Cardiac fibroblast (primary cell): ENCODE data around the gene TENM4.
"Not testable (repeated sequence)": the region's sequence is repeated elsewhere in the genome, so short reads cannot be mapped to it uniquely, and the experiment has no call there.

Experiments used
- DNase-seq, 2 donors: peaks; one replicate each; pipeline versions ENCODE4 v3.0.0 to v3.0.0-alpha.2; 2010; ENCODE audit warnings: low read depth in 2 of 2
- H3K4me3 ChIP-seq, 2 donors: replicated peaks in 1 of 2; 1 replicate in 1 of 2; 2 replicates in 1 of 2; pipeline ENCODE4 v1.5.1; 2011; ENCODE audit warnings: low read depth in 2 of 2, low read length in 2 of 2, mild to moderate bottlenecking in 2 of 2, moderate library complexity in 1 of 2
- TF ChIP-seq, protein P1 (sequence below): IDR thresholded peaks from one replicate; pipeline ENCODE4 v1.5.1; 2011; ENCODE audit warnings: low read depth, mild to moderate bottlenecking, low read length, inconsistent platforms

The TENM4 gene

DNA sequence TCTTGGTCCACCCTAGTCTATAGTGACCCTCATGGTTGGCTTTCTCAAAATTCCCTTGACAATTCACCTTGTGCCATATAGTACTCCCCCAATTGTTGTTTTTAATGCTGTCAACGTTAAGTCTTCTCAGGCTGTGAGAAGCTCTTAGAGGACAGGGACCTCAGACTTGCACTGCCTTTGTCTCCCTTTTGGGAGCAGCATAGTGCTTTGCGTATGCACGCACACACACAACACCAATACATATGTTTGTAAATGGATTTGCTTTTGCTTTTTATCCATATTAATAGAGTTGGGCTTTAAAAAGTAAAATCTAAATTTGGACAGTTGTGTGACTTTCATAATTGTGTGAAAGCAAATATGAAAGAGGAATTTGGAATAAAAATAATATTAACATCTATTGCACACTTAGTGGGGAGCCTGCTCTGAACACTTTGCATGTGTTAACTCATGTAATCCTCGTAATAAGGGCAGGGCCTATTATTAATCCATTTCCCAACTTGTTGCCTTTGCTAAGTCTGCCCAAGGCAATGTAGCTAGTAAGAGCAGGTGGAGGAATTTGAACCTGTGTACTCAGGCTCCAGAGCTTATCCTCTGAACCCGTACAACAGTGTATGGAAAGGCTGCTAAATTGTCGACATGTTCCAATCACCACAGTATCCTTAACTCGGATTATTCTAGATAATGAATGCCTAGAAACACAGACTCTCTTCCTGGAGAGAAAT is 608.4 kb downstream of the TENM4 start:
- DNase-seq: peak in 1 of 2 donors; percentile 28
- TF ChIP-seq, protein P1, sequence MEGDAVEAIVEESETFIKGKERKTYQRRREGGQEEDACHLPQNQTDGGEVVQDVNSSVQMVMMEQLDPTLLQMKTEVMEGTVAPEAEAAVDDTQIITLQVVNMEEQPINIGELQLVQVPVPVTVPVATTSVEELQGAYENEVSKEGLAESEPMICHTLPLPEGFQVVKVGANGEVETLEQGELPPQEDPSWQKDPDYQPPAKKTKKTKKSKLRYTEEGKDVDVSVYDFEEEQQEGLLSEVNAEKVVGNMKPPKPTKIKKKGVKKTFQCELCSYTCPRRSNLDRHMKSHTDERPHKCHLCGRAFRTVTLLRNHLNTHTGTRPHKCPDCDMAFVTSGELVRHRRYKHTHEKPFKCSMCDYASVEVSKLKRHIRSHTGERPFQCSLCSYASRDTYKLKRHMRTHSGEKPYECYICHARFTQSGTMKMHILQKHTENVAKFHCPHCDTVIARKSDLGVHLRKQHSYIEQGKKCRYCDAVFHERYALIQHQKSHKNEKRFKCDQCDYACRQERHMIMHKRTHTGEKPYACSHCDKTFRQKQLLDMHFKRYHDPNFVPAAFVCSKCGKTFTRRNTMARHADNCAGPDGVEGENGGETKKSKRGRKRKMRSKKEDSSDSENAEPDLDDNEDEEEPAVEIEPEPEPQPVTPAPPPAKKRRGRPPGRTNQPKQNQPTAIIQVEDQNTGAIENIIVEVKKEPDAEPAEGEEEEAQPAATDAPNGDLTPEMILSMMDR: no peak
- no peak overlapping the region for H3K4me3 ChIP-seq

DNA sequence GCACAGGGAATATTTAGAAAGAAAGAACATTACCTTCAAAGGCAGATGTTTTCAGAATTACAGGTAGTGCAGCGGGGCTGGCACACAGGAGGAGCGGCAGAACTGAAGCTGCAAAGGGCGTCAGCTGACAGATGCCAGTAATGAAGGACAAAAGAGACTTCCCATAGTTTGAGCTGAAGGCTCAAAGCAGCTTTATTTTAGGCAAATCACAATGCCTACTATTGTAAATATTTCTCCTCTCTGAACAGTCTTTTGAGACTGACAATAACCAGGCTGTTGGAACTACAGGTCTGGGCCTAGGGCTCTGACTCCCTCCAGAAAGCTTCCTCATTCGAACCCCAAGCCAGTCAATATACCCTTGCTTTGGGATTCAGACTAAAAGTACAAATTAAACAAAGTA is 609.3 kb downstream of the TENM4 start:
- TF ChIP-seq, protein P1: no peak
- no peak for DNase-seq
- no peak overlapping the region for H3K4me3 ChIP-seq

DNA sequence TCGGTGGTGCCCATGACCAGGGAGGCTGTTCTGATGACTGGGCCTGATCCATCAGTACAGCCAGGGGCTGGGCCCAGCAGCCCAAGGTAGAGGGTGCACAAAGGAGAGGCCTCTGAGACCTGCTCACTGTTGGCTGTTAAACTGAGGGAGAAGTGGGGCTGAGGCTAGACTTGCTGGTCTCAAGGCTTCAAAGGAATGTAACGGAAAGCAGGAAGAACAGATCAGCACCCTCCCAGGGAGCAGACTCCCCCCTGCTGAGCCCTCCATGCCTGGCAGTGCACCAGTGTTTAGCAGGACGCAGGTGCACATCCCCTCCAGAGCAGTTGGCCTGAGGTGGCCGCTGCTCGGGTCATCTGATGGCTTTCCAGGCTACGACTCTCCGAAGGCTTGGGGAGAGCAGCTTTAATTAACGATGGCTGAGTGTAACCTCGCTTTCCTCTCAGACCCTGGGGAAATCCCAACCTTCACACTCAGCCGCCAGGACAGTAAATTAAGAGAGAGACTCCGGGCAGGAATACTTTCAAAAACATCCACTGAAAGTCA is 610.5 kb downstream of the TENM4 start:
- no peak for DNase-seq
- TF ChIP-seq, protein P1: no peak
- H3K4me3 ChIP-seq: no peak overlapping the region

DNA sequence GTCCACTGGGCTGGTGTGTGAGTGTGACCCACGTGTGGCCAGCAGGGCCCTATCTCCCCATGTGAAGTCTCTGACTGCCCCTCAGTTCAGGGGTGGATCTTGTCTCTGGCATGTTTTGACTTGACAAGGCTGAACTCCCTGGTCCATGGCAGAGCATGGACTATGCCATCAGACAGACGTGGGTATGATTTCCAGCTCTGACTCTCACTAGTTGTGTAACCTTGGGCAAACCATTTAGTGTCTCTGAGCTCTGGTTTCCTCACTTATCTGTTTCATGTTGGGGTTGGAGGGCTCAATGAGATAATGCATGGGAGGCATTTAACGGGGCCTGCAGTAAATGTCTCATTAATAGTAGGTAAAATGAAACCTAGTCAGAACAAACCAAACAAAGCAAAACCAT is 611.7 kb downstream of the TENM4 start:
- H3K4me3 ChIP-seq: no peak overlapping the region
- no peak for DNase-seq
- TF ChIP-seq, protein P1: no peak

DNA sequence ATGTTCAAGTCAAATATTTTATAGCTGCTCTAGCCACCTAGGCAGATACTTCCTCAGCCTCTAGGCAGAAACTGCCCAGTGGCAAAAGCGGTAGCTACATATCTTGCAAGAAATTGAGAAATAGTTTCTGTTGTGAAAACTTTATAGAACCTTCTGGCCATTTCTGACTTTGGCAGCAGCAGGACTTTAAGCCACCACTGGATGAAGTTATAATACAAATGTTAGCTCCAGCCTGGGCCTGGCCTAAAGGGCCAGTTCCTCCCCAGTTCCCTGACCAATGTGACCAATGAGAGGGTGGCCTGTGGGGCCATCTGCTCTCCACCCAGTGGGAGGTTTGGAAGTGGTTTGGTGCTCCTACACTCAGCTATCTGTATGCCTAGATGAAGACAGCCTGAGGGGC is 612.2 kb downstream of the TENM4 start:
- peak in 1 of 2 donors; percentile 18 for DNase-seq
- TF ChIP-seq, protein P1: no peak
- no peak overlapping the region for H3K4me3 ChIP-seq

DNA sequence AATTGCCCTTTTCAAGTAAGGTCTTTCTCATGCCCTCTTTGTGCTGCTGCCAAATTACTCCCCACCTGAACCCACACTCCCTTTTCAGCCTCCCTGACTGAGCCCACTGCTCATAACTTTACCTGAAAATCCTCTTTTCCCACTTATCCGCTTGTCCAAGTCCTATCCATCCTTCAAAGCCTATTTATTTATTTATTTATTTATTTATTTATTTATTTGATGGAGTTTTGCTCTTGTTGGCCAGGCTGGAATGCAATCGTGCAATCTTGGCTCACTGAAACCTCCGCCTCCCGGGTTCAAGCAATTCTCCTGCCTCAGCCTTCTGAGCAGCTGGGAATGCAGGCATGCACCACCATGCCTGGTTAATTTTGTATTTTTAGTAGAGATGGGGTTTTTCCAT is 613.5 kb downstream of the TENM4 start:
- not testable (repeated sequence) for H3K4me3 ChIP-seq, DNase-seq

DNA sequence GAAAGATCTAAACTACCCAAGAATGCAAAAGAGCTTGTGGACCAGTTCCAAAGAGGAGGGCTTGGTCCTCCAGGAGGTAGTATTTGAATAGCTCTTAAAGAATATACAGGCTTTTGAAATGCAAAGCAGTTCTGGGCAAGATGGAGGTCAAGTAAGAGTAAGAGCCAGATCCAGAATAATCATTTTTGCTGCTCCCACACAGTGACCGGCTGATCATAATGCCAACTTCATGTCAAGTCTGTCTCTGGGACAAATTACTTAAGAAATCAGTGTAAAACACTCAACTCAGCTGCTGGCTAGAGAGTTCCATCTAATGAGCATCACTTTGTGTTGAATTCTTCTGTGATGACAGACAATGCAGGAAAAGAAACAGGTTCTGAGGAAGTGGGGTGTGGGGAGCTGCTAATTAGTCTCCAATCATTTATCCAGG is 615.2 kb downstream of the TENM4 start:
- no peak overlapping the region for H3K4me3 ChIP-seq
- TF ChIP-seq, protein P1: no peak
- peak in 1 of 2 donors; percentile 31 for DNase-seq
